ENCODE data around the gene RHOJ. TPM values are rescaled to one million over a fixed set of nuclear protein-coding genes. Genes with fewer than 3 reads are reported as not detected.

RHOJ gene
- total and polyA plus RNA-seq, 8 donors, result 21.5 to 66.7 (median 60.2) TPM

DNA sequence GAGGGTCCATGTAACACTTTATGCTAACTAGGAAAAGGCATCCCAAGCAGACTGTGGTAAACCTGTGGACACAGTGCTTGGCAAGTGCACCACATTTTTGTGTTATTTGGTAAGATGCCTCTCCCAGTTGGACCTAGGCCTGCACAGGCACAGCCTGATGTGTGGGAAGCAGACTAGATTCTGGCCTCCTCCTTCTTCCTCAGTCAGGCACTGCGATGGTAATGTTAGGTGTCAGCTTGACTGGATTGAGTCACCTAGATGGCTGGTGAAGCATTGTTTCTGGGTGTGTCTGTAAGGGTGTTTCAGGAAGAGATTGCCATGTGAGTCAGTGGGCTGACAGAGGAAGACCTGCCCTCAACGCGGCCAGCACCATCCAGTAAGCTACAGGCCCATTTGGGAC is 25.3 kb upstream of the RHOJ start:
- peak overlapping the region in 1 of 2 donors; percentile 34 for H3K27ac ChIP-seq
- intact Hi-C loops (cut with DNase I), result loop anchor here in 1 of 2 donors (5.0 kb wide), 1 partner anchor 98 kb away; no protein-coding TSS in a partner anchor
- TF ChIP-seq CTCF (IDR thresholded peaks at IDR 0.05), result no peak
- H3K9me3 ChIP-seq, result no peaks in the 10 kb centered on the region
- H3K36me3 ChIP-seq, result no peaks in the 10 kb centered on the region
- H3K4me3 ChIP-seq, result no peak overlapping the region
- no peaks in the 10 kb centered on the region for H3K27me3 ChIP-seq
- peak; percentile 32 for ATAC-seq
- H3K4me1 ChIP-seq, result no peaks in the 10 kb centered on the region
- DNase-seq, result no peak

- intact Hi-C loops (cut with DNase I), result loop anchor here in 1 of 2 donors (5.0 kb wide), 1 partner anchor 98 kb away; no protein-coding TSS in a partner anchor
- no peak for TF ChIP-seq CTCF (IDR thresholded peaks at IDR 0.05)
- no peaks in the 10 kb centered on the region for H3K9me3 ChIP-seq
- no peak for ATAC-seq
- no peaks in the 10 kb centered on the region for H3K36me3 ChIP-seq
- no peaks in the 10 kb centered on the region for H3K4me1 ChIP-seq
- DNase-seq, result no peak
- H3K27me3 ChIP-seq, result no peaks in the 10 kb centered on the region
- peak overlapping the region in 1 of 2 donors; percentile 34 for H3K27ac ChIP-seq
- H3K4me3 ChIP-seq, result no peak overlapping the region
These were observed 24.9 kb upstream of the RHOJ start for GRCh38 chr14:63179383-63179782.

DNA sequence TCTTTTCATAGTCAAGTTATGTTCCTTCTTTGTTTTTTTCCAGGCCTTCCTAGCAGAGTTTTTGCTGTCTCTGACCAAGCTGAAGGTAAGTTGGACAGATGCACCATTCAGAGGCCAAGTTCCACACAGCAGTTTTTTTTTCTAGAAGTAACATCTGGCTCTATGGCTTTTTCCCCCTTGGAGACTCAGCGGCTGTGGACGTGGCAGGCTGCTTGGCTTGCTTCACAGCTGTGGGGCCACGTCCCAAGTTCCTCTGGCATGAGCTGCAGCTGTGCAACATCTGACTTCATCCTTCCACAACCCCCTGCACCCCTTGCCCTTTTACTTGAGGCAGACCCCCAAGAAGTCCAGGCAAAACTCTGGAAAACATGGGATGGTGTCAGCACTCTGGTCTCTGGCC is 24.2 kb upstream of the RHOJ start:
- DNase-seq (peak in 2 of 4 donors; percentile 55), ATAC-seq (no peak)
- Histone ChIP-seq H3K27ac (peak overlapping the region in 1 of 2 donors; percentile 34), H3K4me1 (no peaks in the 10 kb centered on the region), H3K9me3 (no peaks in the 10 kb centered on the region), H3K36me3 (no peaks in the 10 kb centered on the region), H3K27me3 (no peaks in the 10 kb centered on the region), H3K4me3 (no peak overlapping the region)
- intact Hi-C loops (cut with DNase I), result no loop called here
- TF ChIP-seq CTCF (IDR thresholded peaks at IDR 0.05), result no peak

DNA sequence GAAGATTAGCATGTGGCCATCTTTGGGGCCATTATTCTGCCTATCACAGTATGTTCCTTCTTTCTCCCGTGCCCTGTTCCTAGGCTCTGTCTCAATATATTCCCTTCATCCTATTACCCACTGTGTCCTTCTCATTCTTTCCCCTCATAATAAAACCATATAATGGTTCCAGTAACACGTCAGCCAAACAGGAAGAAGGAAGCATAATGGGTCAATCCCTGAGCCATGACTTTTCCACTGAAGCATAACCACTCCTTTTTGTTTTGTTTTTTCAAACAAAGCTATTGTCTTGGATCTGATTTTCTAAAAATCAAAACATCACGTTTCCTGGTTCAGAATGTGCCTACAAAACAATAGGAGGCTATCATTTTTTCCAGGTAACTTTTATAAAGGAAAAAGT is 21.3 kb upstream of the RHOJ start:
- Histone ChIP-seq H3K27ac (peak overlapping the region in 1 of 2 donors; percentile 7), H3K4me1 (no peaks in the 10 kb centered on the region), H3K4me3 (no peak overlapping the region), H3K27me3 (no peaks in the 10 kb centered on the region), H3K9me3 (no peaks in the 10 kb centered on the region), H3K36me3 (no peaks in the 10 kb centered on the region)
- intact Hi-C loops (cut with DNase I), result no loop called here
- DNase-seq (no peak), ATAC-seq (no peak)
- no peak for TF ChIP-seq CTCF (IDR thresholded peaks at IDR 0.05)

- TF ChIP-seq CTCF (IDR thresholded peaks at IDR 0.05), result no peak
- no peaks in the 10 kb centered on the region for H3K27me3 ChIP-seq
- no peaks in the 10 kb centered on the region for H3K9me3 ChIP-seq
- no peaks in the 10 kb centered on the region for H3K4me1 ChIP-seq
- intact Hi-C loops (cut with DNase I), result no loop called here
- H3K4me3 ChIP-seq, result no peak overlapping the region
- H3K36me3 ChIP-seq, result no peaks in the 10 kb centered on the region
- no peak overlapping the region for H3K27ac ChIP-seq
- no peak for ATAC-seq
- DNase-seq, result no peak
These were observed 17.8 kb upstream of the RHOJ start for GRCh38 chr14:63186453-63186852.

Data from left lung (tissue), 10 donors.